HL-60 (cell line): ENCODE data around the gene L3MBTL3.

Experiments used
- DNase-seq, 2 experiments: peaks; one replicate each; pipeline ENCODE4 v3.0.0-alpha.2; 2010 to 2020; ENCODE audit warnings: low read depth in 1 of 2, low spot score in 1 of 2
- H3K27ac ChIP-seq: fragments of 250-450 bp; sonication (Bioruptor Pico); replicated peaks from 2 replicates; pipeline ENCODE4 v1.5.1; 2020; ENCODE audit warnings: mild to moderate bottlenecking, moderate library complexity
- H3K27me3 ChIP-seq: fragments of 250-450 bp; sonication (Bioruptor Pico); 2 replicates; pipeline ENCODE4 v1.5.1; 2021; ENCODE audit warnings: mild to moderate bottlenecking, moderate library complexity; ENCODE audit not compliant: insufficient read depth, poor library complexity, severe bottlenecking
- H3K4me3 ChIP-seq: replicated peaks from 2 replicates; pipeline ENCODE4 v1.5.1; 2011; ENCODE audit warnings: mild to moderate bottlenecking, control low read depth, low read length; ENCODE audit not compliant: insufficient read depth
- CTCF ChIP-seq: IDR thresholded peaks from one replicate; pipeline ENCODE4 v1.5.1; 2011; ENCODE audit warnings: low read length, control low read depth, inconsistent platforms; ENCODE audit not compliant: insufficient read depth
- GABPA ChIP-seq: IDR thresholded peaks from 2 replicates; pipeline ENCODE4 v1.6.1; 2012; ENCODE audit warnings: low read depth
- POLR2AphosphoS5 ChIP-seq: IDR thresholded peaks from 2 replicates; pipeline ENCODE4 v1.6.1; 2012; ENCODE audit warnings: low read depth
- REST ChIP-seq: IDR thresholded peaks from 2 replicates; pipeline ENCODE4 v1.6.1; 2012; ENCODE audit warnings: low read depth; ENCODE audit not compliant: insufficient replicate concordance
- SPI1 ChIP-seq: IDR thresholded peaks from 2 replicates; pipeline ENCODE4 v1.6.1; 2012; ENCODE audit warnings: low read depth, mild to moderate bottlenecking, borderline replicate concordance

L3MBTL3 gene

DNA sequence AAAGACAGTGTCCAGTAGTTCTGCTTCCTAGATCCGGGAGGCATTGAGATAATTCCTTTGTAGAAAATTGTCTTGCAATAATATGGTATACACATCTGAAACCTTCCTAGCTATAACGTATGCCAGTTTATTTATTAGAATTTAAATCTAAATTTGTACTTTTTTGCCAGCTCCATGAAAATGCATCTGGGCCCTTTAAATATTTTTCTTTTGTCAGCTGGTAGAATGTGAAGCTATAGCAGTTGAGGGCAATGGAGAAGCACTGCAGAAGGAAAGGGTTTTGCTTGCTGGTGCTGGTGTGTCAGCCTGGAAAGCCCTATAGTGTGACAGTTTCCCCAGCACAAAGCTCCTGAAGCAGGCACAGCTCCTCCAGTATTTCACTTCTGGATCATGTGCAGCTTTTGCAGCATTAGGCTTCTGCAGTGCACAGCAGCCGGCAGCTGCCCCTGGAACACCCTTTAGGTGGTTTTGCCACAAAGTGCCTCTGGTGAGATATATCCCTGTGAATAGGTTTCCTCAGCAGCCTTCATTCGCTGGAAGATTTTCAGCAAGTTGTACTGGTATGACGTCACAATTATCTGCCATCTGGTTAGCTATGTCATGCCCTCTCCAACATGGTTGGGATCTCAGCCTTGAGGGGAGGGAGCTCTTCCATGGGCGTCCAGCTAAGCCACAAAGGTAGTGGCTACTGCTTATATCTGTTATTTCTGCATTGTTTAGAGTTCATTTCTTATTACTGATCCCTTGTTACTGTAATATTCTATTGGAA lies 40.0 kb upstream of the L3MBTL3 start:
- H3K4me3 ChIP-seq, result no peak overlapping the region
- no peaks in the 10 kb centered on the region for H3K27me3 ChIP-seq
- H3K27ac ChIP-seq, result no peak overlapping the region
- TF ChIP-seq CTCF (no peak), REST (no peak), SPI1 (no peak), GABPA (no peak), POLR2AphosphoS5 (no peak)
- no peak for DNase-seq

- no peak for TF ChIP-seq CTCF
- no peak for TF ChIP-seq GABPA
- no peak for TF ChIP-seq POLR2AphosphoS5
- TF ChIP-seq SPI1, result no peak
- no peak for TF ChIP-seq REST
- H3K4me3 ChIP-seq, result no peak overlapping the region
Measured at GRCh38 chr6:129980821-129981220, 37.6 kb upstream of the L3MBTL3 start.

GRCh38 chr6:129981598-129981997 lies 36.8 kb upstream of the L3MBTL3 start:
- DNase-seq, result no peak
- Histone ChIP-seq H3K27me3 (no peaks in the 10 kb centered on the region), H3K4me3 (no peak overlapping the region), H3K27ac (no peak overlapping the region)
- no peak for TF ChIP-seq SPI1
- TF ChIP-seq GABPA, result no peak
- TF ChIP-seq CTCF, result no peak
- no peak for TF ChIP-seq POLR2AphosphoS5
- TF ChIP-seq REST, result no peak

More at GRCh38 chr6:129980821-129981220, 37.6 kb upstream of the L3MBTL3 start:
- Histone ChIP-seq H3K27ac (no peak overlapping the region), H3K27me3 (no peaks in the 10 kb centered on the region)
- DNase-seq, result no peak
